ENCODE results near the gene CLGN.
"Not testable (repeated sequence)": the region's sequence is repeated elsewhere in the genome, so short reads cannot be mapped to it uniquely, and the experiment has no call there.

CLGN gene

GRCh38 chr4:140427106-140427918 lies at the start of gene CLGN:
Gene CLGN, minus strand, starts transcription at chr4:140427648. Its CDS starts 14,570 bp downstream, at chr4:140413078.
- DNase-seq, result peak; percentile 67

GRCh38 chr4:140472156-140472555 lies 44.7 kb upstream of the CLGN start:
- DNase-seq, result no peak

GRCh38 chr4:140469791-140470733 lies 42.6 kb upstream of the CLGN start:
- DNase-seq, result no peak

- DNase-seq, result no peak
Measured at GRCh38 chr4:140466146-140466545, 38.7 kb upstream of the CLGN start.

GRCh38 chr4:140463614-140464013 lies 36.2 kb upstream of the CLGN start:
- DNase-seq, result no peak

GRCh38 chr4:140463182-140463581 lies 35.7 kb upstream of the CLGN start:
- DNase-seq, result no peak

- no peak for DNase-seq
Measured at GRCh38 chr4:140450352-140450751, 22.9 kb upstream of the CLGN start.

GRCh38 chr4:140448830-140449229 lies 21.4 kb upstream of the CLGN start:
- DNase-seq, result no peak

- no peak for DNase-seq
Measured at GRCh38 chr4:140448162-140448561, 20.7 kb upstream of the CLGN start.

- not testable (repeated sequence) for DNase-seq
Measured at GRCh38 chr4:140444347-140444746, 16.9 kb upstream of the CLGN start.

- DNase-seq, result no peak
Measured at GRCh38 chr4:140439644-140440142, 12.2 kb upstream of the CLGN start.

GRCh38 chr4:140427919-140428471 lies 547 bp upstream of the CLGN start:
- DNase-seq, result peak; percentile 11

- peak; percentile 21 for DNase-seq
Measured at GRCh38 chr4:140426610-140427105, 790 bp downstream of the CLGN start.

GRCh38 chr4:140423106-140423505 lies 4.3 kb downstream of the CLGN start:
- DNase-seq, result no peak

- not testable (repeated sequence) for DNase-seq
Measured at GRCh38 chr4:140413130-140413969, 14.1 kb downstream of the CLGN start.

- no peak for DNase-seq
Measured at GRCh38 chr4:140408974-140409373, 18.5 kb downstream of the CLGN start.

GRCh38 chr4:140406292-140406691 lies 21.2 kb downstream of the CLGN start:
- no peak for DNase-seq

- DNase-seq, result no peak
Measured at GRCh38 chr4:140400111-140400510, 27.3 kb downstream of the CLGN start.

GRCh38 chr4:140395668-140396067 lies 31.8 kb downstream of the CLGN start:
- DNase-seq, result no peak

- DNase-seq, result no peak
Measured at GRCh38 chr4:140388015-140388414, 39.4 kb downstream of the CLGN start.

- no peak for DNase-seq
Measured at GRCh38 chr4:140382732-140383131, 44.7 kb downstream of the CLGN start.

- DNase-seq, result no peak
Measured at GRCh38 chr4:140374130-140374477, 53.3 kb downstream of the CLGN start.

All from DMS153 (cell line).